BLaER1 treated with 17β-estradiol and CSF1 and Interleukin-3, amounts not matched to agents 10 nM and 100 nM (cell line): ENCODE data around the gene TAF1C.

Experiments used
- H3K27ac ChIP-seq, 11 experiments: shearing (Covaris generic); formaldehyde crosslinking; 2 replicates each; pipeline ENCODE4 v1.8.1; 2022
- H3K27me3 ChIP-seq, 11 experiments: shearing (Covaris generic); formaldehyde crosslinking; 2 replicates each; pipeline ENCODE4 v1.8.1; 2022
- H3K36me3 ChIP-seq, 11 experiments: shearing (Covaris generic); formaldehyde crosslinking; 2 replicates each; pipeline ENCODE4 v1.8.1; 2022
- H3K4me1 ChIP-seq, 10 experiments: shearing (Covaris generic); formaldehyde crosslinking; 2 replicates each; pipeline ENCODE4 v1.8.1; 2022
- H3K4me2 ChIP-seq, 11 experiments: shearing (Covaris generic); formaldehyde crosslinking; 2 replicates each; pipeline ENCODE4 v1.8.1; 2022
- H3K4me3 ChIP-seq, 10 experiments: shearing (Covaris generic); formaldehyde crosslinking; 2 replicates each; pipeline ENCODE4 v1.8.1; 2022
- H3K9ac ChIP-seq, 11 experiments: shearing (Covaris generic); formaldehyde crosslinking; 2 replicates each; pipeline ENCODE4 v1.8.1; 2022
- H3K9me3 ChIP-seq, 11 experiments: shearing (Covaris generic); formaldehyde crosslinking; replicated peaks in 1 of 11; 2 replicates each; pipeline ENCODE4 v1.8.1; 2022
- H4K20me1 ChIP-seq, 11 experiments: shearing (Covaris generic); formaldehyde crosslinking; 2 replicates each; pipeline ENCODE4 v1.8.1; 2022
- Cebpa-rat ChIP-seq, 11 experiments: shearing (Covaris generic); IDR thresholded peaks; 2 replicates each; pipeline ENCODE4 v1.8.1; 2022

Gene TAF1C

GRCh38 chr16:84194470-84195200 lies 7.8 kb upstream of the TAF1C start:
- no peak for TF ChIP-seq Cebpa-rat (IDR thresholded peaks at IDR 0.05)
- no peaks in the 10 kb centered on the region for H3K36me3 ChIP-seq
- H3K4me2 ChIP-seq, result peak overlapping the region; percentile 80 to 95 (median 93)
- H4K20me1 ChIP-seq, result no peaks in the 10 kb centered on the region
- no peaks in the 10 kb centered on the region for H3K9me3 ChIP-seq
- H3K27ac ChIP-seq, result peak overlapping the region in 9 of 11 experiments; percentile 3 to 69 (median 51); a peak in 15 of 22 replicates
- peaks cover 30 to 65% (median 62%) of the 10 kb centered on the region in 10 experiments for H3K4me1 ChIP-seq
- peak overlapping the region in 8 of 10 experiments; percentile 19 to 55 (median 42); a peak in 15 of 20 replicates for H3K4me3 ChIP-seq
- H3K27me3 ChIP-seq, result no peaks in the 10 kb centered on the region
- peak overlapping the region in 10 of 11 experiments; percentile 2 to 66 (median 42); a peak in 15 of 22 replicates for H3K9ac ChIP-seq

- peak overlapping the region in 9 of 11 experiments; percentile 3 to 69 (median 51); a peak in 13 of 22 replicates for H3K27ac ChIP-seq
- H3K4me3 ChIP-seq, result peak overlapping the region in 7 of 10 experiments; percentile 24 to 55 (median 42); a peak in 12 of 20 replicates
- peak overlapping the region; percentile 80 to 95 (median 93) for H3K4me2 ChIP-seq
- H3K9ac ChIP-seq, result peak overlapping the region in 8 of 11 experiments; percentile 2 to 66 (median 46); a peak in 9 of 22 replicates
- H4K20me1 ChIP-seq, result no peaks in the 10 kb centered on the region
- no peak for TF ChIP-seq Cebpa-rat (IDR thresholded peaks at IDR 0.05)
- no peaks in the 10 kb centered on the region for H3K9me3 ChIP-seq
- H3K36me3 ChIP-seq, result no peaks in the 10 kb centered on the region
- peaks cover 24 to 59% (median 55%) of the 10 kb centered on the region in 10 experiments for H3K4me1 ChIP-seq
- no peaks in the 10 kb centered on the region for H3K27me3 ChIP-seq
Measured at GRCh38 chr16:84194018-84194417, 7.2 kb upstream of the TAF1C start.

- peak overlapping the region; percentile 80 to 95 (median 93); a peak in 18 of 22 replicates for H3K4me2 ChIP-seq
- H3K27ac ChIP-seq, result peak overlapping the region in 2 of 11 experiments; percentile 61 to 69; a peak in 1 of 22 replicates
- H3K27me3 ChIP-seq, result no peaks in the 10 kb centered on the region
- peaks cover 19 to 54% (median 50%) of the 10 kb centered on the region in 10 experiments for H3K4me1 ChIP-seq
- H3K9ac ChIP-seq, result 0 out of 22 replicates have a peak overlapping the region, but pooled peaks of 2 of the 11 experiments have one; percentile 2 to 62
- no peak for TF ChIP-seq Cebpa-rat (IDR thresholded peaks at IDR 0.05)
- H3K4me3 ChIP-seq, result no peak overlapping the region
- H3K9me3 ChIP-seq, result no peaks in the 10 kb centered on the region
- H3K36me3 ChIP-seq, result no peaks in the 10 kb centered on the region
- no peaks in the 10 kb centered on the region for H4K20me1 ChIP-seq
Measured at GRCh38 chr16:84193480-84193879, 6.6 kb upstream of the TAF1C start.

DNA sequence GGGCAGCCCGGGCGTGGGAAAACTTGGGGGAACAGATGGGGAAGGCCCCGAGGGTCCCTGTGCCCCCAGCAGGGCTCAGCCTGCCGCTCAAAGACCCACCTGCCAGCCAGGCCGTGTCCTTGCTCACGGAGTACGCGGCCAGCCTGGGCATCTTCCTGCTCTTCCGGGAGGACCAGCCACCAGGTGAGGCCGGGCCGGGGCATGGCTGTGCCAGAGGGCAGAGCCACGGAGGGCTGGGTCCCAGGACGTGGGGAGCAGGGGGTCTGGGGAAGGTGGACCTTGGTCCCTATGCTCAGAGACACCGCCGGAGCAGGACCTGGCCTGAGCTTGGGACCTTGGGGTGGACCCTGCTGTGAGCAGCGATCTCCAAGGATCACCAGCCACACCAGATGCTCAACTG lies 4.6 kb upstream of the TAF1C start:
- TF ChIP-seq Cebpa-rat (IDR thresholded peaks at IDR 0.05), result no peak
- H3K9ac ChIP-seq, result no peak overlapping the region
- H3K36me3 ChIP-seq, result no peaks in the 10 kb centered on the region

GRCh38 chr16:84190731-84191388 lies 4.0 kb upstream of the TAF1C start, which contains the start of gene ADAD2:
ADAD2 (plus strand) TSS chr16:84191157; CDS start chr16:84191231, 74 bp downstream.
- no peak within 1 kb of the TSS for H3K9ac ChIP-seq
- H3K9me3 ChIP-seq, result no peaks in the 10 kb centered on the region
- TF ChIP-seq Cebpa-rat (IDR thresholded peaks at IDR 0.05), result no peak
- peaks cover 0 to 5% (median 0%) of the 10 kb centered on the region in 11 experiments; a peak in 5 of 22 replicates for H4K20me1 ChIP-seq
- no peaks in the 10 kb centered on the region for H3K27me3 ChIP-seq
- H3K27ac ChIP-seq, result no peak within 1 kb of the TSS
- H3K4me1 ChIP-seq, result peaks cover 21 to 36% (median 32%) of the 10 kb centered on the region in 10 experiments
- no peak within 1 kb of the TSS for H3K4me3 ChIP-seq
- no peak within 1 kb of the TSS for H3K4me2 ChIP-seq
- H3K36me3 ChIP-seq, result no peaks in the 10 kb centered on the region

More for the DNA sequence above, 4.6 kb upstream of the TAF1C start:
- no peak overlapping the region for H3K4me2 ChIP-seq
- H4K20me1 ChIP-seq, result no peaks in the 10 kb centered on the region
- H3K4me3 ChIP-seq, result no peak overlapping the region
- H3K9me3 ChIP-seq, result no peaks in the 10 kb centered on the region
- no peaks in the 10 kb centered on the region for H3K27me3 ChIP-seq
- H3K27ac ChIP-seq, result no peak overlapping the region
- H3K4me1 ChIP-seq, result peaks cover 18 to 38% (median 34%) of the 10 kb centered on the region in 10 experiments

DNA sequence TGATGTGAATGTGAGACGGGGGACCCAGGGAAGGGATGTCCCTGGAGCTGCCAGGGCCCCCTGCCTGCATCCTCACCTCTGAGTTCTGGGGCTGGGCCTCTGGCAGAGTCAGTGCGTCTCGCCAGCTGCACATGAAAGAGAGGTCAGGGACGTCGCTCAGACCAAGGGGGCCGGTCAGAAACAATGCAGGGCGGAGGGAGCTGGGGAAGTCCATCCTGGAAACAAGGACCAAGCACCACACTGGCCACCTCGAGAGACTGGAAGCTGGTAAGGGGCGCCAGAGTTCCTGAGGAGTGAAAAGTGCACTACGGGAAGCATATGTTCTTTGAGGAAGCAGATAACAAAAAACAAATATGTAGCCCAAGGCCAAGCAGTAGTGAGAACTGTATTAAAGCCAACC lies 2.1 kb downstream of the TAF1C start:
- Histone ChIP-seq H3K27me3 (no peaks in the 10 kb centered on the region), H3K27ac (no peak overlapping the region), H3K9me3 (no peaks in the 10 kb centered on the region), H3K4me2 (peak overlapping the region in 8 of 11 experiments; percentile 6 to 99 (median 95); a peak in 5 of 22 replicates), H3K4me3 (no peak overlapping the region; a peak in 1 of 20 replicates), H3K9ac (peak overlapping the region in 10 of 11 experiments; percentile 51 to 96 (median 93); a peak in 15 of 22 replicates), H4K20me1 (peaks cover 0 to 61% (median 39%) of the 10 kb centered on the region in 11 experiments; a peak in 17 of 22 replicates), H3K36me3 (peaks cover 52 to 59% (median 56%) of the 10 kb centered on the region in 11 experiments), H3K4me1 (peaks cover 18 to 26% (median 19%) of the 10 kb centered on the region in 10 experiments)
- no peak for TF ChIP-seq Cebpa-rat (IDR thresholded peaks at IDR 0.05)

GRCh38 chr16:84183911-84184591 lies 2.8 kb downstream of the TAF1C start:
- Histone ChIP-seq H3K4me3 (no peak overlapping the region), H3K9me3 (no peaks in the 10 kb centered on the region), H3K4me2 (no peak overlapping the region), H3K4me1 (peaks cover 18 to 26% (median 19%) of the 10 kb centered on the region in 10 experiments), H3K9ac (peak overlapping the region in 8 of 11 experiments; percentile 17 to 96 (median 93); a peak in 10 of 22 replicates), H3K27ac (no peak overlapping the region), H4K20me1 (peaks cover 0 to 68% (median 44%) of the 10 kb centered on the region in 11 experiments; a peak in 17 of 22 replicates), H3K27me3 (no peaks in the 10 kb centered on the region), H3K36me3 (peaks cover 59 to 66% (median 63%) of the 10 kb centered on the region in 11 experiments)
- no peak for TF ChIP-seq Cebpa-rat (IDR thresholded peaks at IDR 0.05)

GRCh38 chr16:84183572-84183875 lies 3.3 kb downstream of the TAF1C start:
- Histone ChIP-seq H3K27me3 (no peaks in the 10 kb centered on the region), H3K36me3 (peaks cover 64 to 72% (median 68%) of the 10 kb centered on the region in 11 experiments), H3K27ac (no peak overlapping the region), H3K9ac (0 out of 22 replicates have a peak overlapping the region, but pooled peaks of 1 of the 11 experiments have one; percentile 96), H4K20me1 (peaks cover 0 to 73% (median 47%) of the 10 kb centered on the region in 11 experiments; a peak in 18 of 22 replicates), H3K9me3 (no peaks in the 10 kb centered on the region), H3K4me2 (no peak overlapping the region), H3K4me1 (peaks cover 18 to 26% (median 19%) of the 10 kb centered on the region in 10 experiments), H3K4me3 (no peak overlapping the region)
- TF ChIP-seq Cebpa-rat (IDR thresholded peaks at IDR 0.05), result no peak
